Esophagus mucosa (tissue), 1 donor: ENCODE measurements around the gene SLCO1B3. TPM values are rescaled to one million over a fixed set of nuclear protein-coding genes. Genes with fewer than 3 reads are reported as not detected.

Source experiments
- ATAC-seq: fragments of 200-7000 bp; cut with Tn5 transposase; one replicate; pipeline ENCODE4 v1.9.1; 2020
- total RNA-seq: library from RNA; stranded (reverse); gene quantifications from one replicate; pipeline ENCODE4 v1.2.4, GENCODE V29; 2023
- donor health status: DM: yes; HTN: yes; CAD: no.

Gene SLCO1B3
- total RNA-seq, 1 donor from 2014 or later = 1.2 TPM

DNA sequence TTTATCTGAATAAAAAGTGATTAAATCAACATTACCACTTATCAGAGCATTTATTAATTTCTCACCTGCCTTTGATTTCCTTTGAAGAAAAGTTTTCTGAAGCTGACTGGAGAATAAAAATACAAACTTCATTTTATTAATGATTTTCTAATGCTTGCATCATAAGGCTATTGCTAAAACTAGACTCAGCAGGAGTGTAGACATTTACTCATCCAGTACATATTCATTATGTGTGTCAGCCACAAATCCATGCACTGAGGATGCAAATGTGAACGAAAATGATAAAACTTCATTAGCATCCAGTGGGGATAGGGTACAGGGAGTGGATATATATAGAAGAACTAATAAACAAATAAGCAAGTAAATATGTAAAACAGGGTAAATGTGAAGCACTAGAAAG, 74.6 kb downstream of the SLCO1B3 start:
- no peak for ATAC-seq

DNA sequence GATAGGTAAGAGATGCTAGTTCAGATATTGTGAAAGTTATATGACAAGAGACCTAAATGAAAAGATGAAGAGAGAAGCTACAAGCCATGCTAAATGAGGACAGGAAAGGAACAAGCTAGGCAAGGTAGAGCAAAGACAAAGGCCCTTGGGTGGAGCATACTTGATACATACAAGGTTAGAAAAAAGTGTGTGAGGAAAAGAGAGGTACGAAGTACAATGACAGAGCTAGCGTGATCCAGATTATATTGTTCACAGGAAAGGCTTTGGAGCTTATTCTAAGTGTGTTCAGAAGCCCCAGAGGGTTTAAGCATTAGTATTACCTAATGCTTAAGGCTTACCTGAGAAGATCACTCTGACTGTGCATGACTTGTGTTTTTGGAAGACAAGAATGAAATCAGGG, 75.0 kb downstream of the SLCO1B3 start:
- no peak for ATAC-seq

DNA sequence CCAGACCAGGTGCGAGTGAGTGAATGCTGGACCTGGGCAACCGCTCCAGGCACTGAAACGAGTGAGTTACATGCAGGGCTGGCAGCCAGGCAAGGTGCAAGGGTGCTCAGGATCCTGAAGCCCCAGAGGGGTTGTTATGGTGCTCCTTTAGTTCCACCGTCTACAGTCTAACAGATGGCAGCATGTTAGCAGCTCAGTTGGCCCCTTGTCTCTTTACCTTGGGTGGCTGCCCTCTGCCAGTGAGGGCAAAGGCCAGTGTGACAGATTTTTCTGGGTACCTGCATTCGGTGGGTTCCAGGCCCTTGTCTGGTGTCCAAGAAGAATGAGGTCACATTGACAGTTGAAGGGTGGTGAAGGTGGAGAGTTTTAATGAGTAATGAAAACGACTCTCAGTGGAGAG, 106.8 kb downstream of the SLCO1B3 start:
- no peak for ATAC-seq

DNA sequence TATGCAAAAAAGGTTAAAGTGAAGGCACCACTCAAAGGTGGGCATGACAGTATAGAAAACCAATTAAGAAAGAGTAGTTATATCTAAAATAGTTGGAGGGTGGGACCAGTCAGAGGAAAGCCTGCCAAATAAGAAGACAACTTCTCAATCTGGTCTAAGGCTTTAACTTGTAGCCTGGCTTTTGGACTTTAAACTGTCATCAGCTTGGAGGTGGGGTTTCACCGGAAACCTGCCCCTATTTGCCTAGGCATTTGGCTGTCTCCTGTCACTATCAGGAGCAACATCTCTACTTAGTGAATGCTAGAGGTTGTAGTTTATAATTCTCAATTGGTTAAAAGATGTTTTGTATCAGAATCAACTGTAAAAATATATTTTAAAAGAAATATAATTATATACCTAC, 107.3 kb downstream of the SLCO1B3 start:
- ATAC-seq = no peak

DNA sequence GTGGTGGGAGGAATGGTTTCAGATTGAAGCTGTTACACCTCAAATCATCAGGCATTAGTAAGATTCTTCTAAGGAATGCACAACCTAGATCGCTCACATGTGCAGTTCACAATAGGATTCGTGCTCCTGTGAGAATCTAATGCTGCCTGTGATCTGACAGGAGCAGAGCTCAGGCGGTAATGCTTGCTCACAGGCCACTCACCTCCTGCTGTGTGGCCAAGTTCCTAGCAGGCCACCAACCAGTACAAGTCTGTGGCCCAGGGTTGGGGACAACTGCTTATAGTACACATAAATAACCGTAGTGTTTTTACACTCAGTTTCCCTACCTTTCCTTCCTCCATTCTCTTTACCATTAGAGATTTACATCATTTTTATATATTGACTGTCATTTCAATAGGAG, 121.4 kb downstream of the SLCO1B3 start:
- ATAC-seq = no peak

DNA sequence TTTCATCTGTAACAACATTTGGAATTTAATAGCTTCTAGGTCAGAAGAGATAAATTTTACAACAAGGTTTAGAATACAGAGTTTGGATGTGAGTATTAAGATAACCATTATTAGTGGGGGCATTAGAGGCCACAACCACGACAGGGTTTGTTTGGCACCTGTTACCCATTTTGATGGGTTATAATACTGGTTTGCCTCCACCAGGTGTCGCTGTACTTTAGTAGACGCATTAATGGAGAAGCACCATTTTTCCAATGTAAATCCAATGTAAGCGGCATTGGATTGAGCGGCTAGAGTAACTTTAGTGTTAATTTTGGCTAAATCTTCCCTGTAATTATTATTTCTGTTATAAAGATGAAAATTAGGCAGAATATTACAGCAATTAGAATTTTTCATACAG, 136.2 kb downstream of the SLCO1B3 start:
- ATAC-seq = no peak

DNA sequence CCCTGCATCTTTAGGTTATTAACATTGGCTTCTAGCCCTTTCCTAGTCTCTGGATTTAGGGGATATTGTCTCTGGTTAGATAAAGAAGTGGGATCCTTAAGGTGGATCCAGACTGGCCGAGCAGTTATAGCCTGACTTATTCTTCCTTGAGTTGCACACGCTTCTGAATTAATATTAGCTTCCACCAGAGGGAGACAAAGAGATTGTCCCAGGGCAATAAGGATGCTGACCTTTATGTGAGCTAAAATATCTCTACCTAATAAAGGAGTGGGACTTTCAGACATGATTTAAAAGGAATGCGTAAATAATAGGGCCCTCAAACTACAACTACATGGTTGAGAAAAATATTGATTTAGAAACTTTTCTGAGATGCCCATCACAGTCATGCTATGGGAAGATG, 139.7 kb downstream of the SLCO1B3 start:
- ATAC-seq = peak; percentile 38

DNA sequence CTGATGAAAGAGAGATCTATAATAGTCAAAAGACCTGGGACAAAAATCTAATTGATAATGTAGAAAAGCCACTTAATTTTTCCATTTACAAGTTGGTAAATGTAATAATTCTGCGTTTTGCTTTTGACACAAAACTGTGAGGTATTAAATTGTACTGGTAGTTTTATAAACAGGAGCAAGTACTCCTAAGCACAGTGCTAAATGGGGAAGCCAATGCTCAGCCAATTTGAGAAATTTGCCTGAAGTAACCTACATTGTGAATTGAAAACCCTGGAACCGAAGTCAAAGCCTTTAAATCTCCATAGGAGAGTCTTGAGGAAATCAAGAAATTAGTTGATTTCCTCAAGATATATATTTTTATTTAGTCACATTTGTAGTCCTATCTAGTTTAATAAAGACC, 152.8 kb downstream of the SLCO1B3 start:
- no peak for ATAC-seq

DNA sequence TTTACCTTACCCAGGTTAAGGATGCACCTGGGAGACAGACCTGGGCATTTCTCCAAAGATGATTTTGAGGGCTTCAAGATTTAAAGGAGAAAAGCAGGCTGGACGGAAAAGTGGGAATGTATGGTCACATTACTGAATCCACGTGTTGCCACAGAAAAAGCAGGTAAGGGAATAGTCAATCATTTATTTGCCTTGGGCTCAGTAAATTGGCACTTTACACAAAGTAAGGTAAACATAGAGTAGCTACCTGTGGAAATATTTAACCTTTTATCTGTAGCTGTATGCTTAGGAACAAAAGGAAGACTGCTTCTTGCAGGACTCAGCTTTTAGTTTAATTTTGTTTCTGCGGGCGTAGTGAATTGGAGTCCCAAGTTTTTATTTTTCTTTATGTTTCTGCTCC, 153.3 kb downstream of the SLCO1B3 start:
- ATAC-seq = no peak

Other genes with a start within 250 kb of the SLCO1B3 start
- 0.20 TPM for gene SLCO1C1, start 115.4 kb upstream of the SLCO1B3 start, total RNA-seq